GM21381 (cell line): ENCODE data around the gene WNT7B.

Experiments
- ATAC-seq: cut with Tn5 transposase; IDR thresholded peaks from one replicate; pipeline ENCODE4 v1.9.1; 2021; ENCODE audit warnings: mild to moderate bottlenecking, moderate library complexity; ENCODE audit not compliant: unreplicated experiment

The WNT7B gene

GRCh38 chr22:45974498-45974897 is 2.5 kb downstream of the WNT7B start:
- ATAC-seq: no peak

- ATAC-seq: no peak
Measured at GRCh38 chr22:45972889-45973253, 4.1 kb downstream of the WNT7B start.

GRCh38 chr22:45972091-45972888 is 4.7 kb downstream of the WNT7B start:
- ATAC-seq: no peak

- ATAC-seq: no peak
Measured at GRCh38 chr22:45971408-45972028, 5.4 kb downstream of the WNT7B start.

- no peak for ATAC-seq
Measured at GRCh38 chr22:45970705-45971407, 6.1 kb downstream of the WNT7B start.

- ATAC-seq: no peak
Measured at GRCh38 chr22:45969801-45970470, 7.0 kb downstream of the WNT7B start.

GRCh38 chr22:45969414-45969799 is 7.6 kb downstream of the WNT7B start:
- ATAC-seq: no peak

- no peak for ATAC-seq
Measured at GRCh38 chr22:45968751-45969413, 8.1 kb downstream of the WNT7B start.

- no peak for ATAC-seq
Measured at GRCh38 chr22:45968003-45968650, 8.8 kb downstream of the WNT7B start.

GRCh38 chr22:45966895-45967365 is 10.0 kb downstream of the WNT7B start:
- no peak for ATAC-seq

GRCh38 chr22:45966320-45966894 is 10.6 kb downstream of the WNT7B start:
- no peak for ATAC-seq

GRCh38 chr22:45965563-45965962 is 11.4 kb downstream of the WNT7B start:
- ATAC-seq: no peak

GRCh38 chr22:45964926-45965527 is 11.9 kb downstream of the WNT7B start:
- ATAC-seq: no peak

GRCh38 chr22:45964372-45964771 is 12.6 kb downstream of the WNT7B start:
- ATAC-seq: no peak

GRCh38 chr22:45963821-45964220 is 13.1 kb downstream of the WNT7B start:
- ATAC-seq: no peak

GRCh38 chr22:45962756-45963324 is 14.1 kb downstream of the WNT7B start:
- ATAC-seq: no peak

GRCh38 chr22:45962434-45962718 is 14.6 kb downstream of the WNT7B start:
- no peak for ATAC-seq

- ATAC-seq: no peak
Measured at GRCh38 chr22:45961679-45962433, 15.1 kb downstream of the WNT7B start.
